GM12892 (cell line): ENCODE data around the gene KDM7A.
"Not testable (repeated sequence)": the region's sequence is repeated elsewhere in the genome, so short reads cannot be mapped to it uniquely, and the experiment has no call there.

Experiments
- POLR2A ChIP-seq: IDR thresholded peaks from 2 replicates; pipeline ENCODE4 v1.6.1; 2011; ENCODE audit warnings: low read depth, low read length, control low read depth
- POLR2AphosphoS5 ChIP-seq: IDR thresholded peaks from 2 replicates; pipeline ENCODE4 v1.6.1; 2011; ENCODE audit warnings: low read depth, low read length, control low read depth
- TAF1 ChIP-seq: IDR thresholded peaks from 2 replicates; pipeline ENCODE4 v1.6.1; 2011; ENCODE audit warnings: low read depth, mild to moderate bottlenecking, control low read depth, low read length, borderline replicate concordance

DNA sequence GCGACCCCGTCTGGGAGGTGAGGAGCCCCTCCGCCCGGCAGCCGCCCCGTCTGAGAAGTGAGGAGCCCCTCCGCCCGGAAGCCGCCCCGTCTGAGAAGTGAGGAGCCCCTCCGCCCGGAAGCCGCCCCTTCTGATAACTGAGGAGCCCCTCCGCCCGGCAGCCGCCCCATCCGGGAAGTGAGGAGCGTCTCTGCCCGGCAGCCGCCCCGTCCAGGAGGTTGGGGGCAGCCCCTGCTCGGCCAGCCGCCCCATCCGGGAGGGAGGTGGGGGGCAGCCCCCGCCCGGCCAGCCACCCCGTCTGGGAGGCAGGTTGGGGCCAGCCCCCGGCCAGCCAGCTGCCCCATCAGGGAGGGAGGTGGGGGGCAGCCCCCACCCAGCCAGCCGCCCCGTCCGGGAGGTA, 62.0 kb downstream of the KDM7A start:
- TF ChIP-seq POLR2A, TAF1, POLR2AphosphoS5: not testable (repeated sequence)
